Endodermal cell (in vitro differentiated cells): Measurements from ENCODE around the gene CLIC3. TPM values are rescaled to one million over a fixed set of nuclear protein-coding genes. Genes with fewer than 3 reads are reported as not detected.

Source experiments
- DNase-seq: peaks from one replicate; pipeline ENCODE4 v3.0.0-alpha.2; 2017
- H3K27ac ChIP-seq: 2 replicates; pipeline ENCODE4 v1.5.1; 2013; ENCODE audit warnings: mild to moderate bottlenecking, low read depth, low read length, moderate library complexity
- H3K27me3 ChIP-seq: 2 replicates; pipeline ENCODE4 v1.6.1; 2013; ENCODE audit warnings: mild to moderate bottlenecking, low read length, moderate library complexity; ENCODE audit not compliant: insufficient read depth, control insufficient read depth, poor library complexity, severe bottlenecking
- H3K36me3 ChIP-seq: 2 replicates; pipeline ENCODE4 v1.7.0; 2013; ENCODE audit warnings: mild to moderate bottlenecking, low read length, moderate library complexity; ENCODE audit not compliant: control insufficient read depth, insufficient read depth
- H3K4me1 ChIP-seq: one replicate; pipeline ENCODE4 v1.7.0; 2013; ENCODE audit warnings: low read length; ENCODE audit not compliant: control insufficient read depth, insufficient read depth
- H3K4me3 ChIP-seq: 2 replicates; pipeline ENCODE4 v1.5.1; 2013; ENCODE audit warnings: mild to moderate bottlenecking, low read length, moderate library complexity
- H3K9ac ChIP-seq: 2 replicates; pipeline ENCODE4 v1.6.1; 2013; ENCODE audit warnings: mild to moderate bottlenecking, low read length, moderate library complexity; ENCODE audit not compliant: poor library complexity, severe bottlenecking; ENCODE audit errors: extremely low read depth
- H3K9me3 ChIP-seq: 2 replicates; pipeline ENCODE4 v1.6.1; 2013; ENCODE audit warnings: mild to moderate bottlenecking, low read length, moderate library complexity; ENCODE audit not compliant: control insufficient read depth
- H3K27ac Mint-ChIP-seq: 2 replicates; pipeline ENCODE4 v1.8.0; 2020; ENCODE audit warnings: mixed read lengths
- H3K27me3 Mint-ChIP-seq: 2 replicates; pipeline ENCODE4 v1.8.0; 2021; ENCODE audit warnings: mild to moderate bottlenecking, mixed read lengths; ENCODE audit not compliant: insufficient read depth
- H3K36me3 Mint-ChIP-seq: 2 replicates; pipeline ENCODE4 v1.8.0; 2020; ENCODE audit warnings: low read depth, mixed read lengths
- H3K4me1 Mint-ChIP-seq: 2 replicates; pipeline ENCODE4 v1.8.0; 2020; ENCODE audit warnings: mixed read lengths
- H3K4me3 Mint-ChIP-seq: 2 replicates; pipeline ENCODE4 v1.8.0; 2020; ENCODE audit warnings: mild to moderate bottlenecking, moderate library complexity, mixed read lengths
- H3K9me3 Mint-ChIP-seq: 2 replicates; pipeline ENCODE4 v1.8.0; 2020; ENCODE audit warnings: mild to moderate bottlenecking, mixed read lengths
- CTCF ChIP-seq: fragments of 200-600 bp; sonication (generic); conservative IDR thresholded peaks from 2 replicates; pipeline ENCODE4 v1.5.0; 2021; ENCODE audit warnings: antibody characterized with exemption, mild to moderate bottlenecking
- WGBS, 2 experiments: methylation state at CpG; one replicate each; pipeline versions ENCODE4 v1.1.5 to v1.1.7; 2013; ENCODE audit warnings: missing lambda C conversion rate in 2 of 2, mixed read lengths in 1 of 2; ENCODE audit not compliant: insufficient coverage in 1 of 2, insufficient read length in 1 of 2; 5-methylcytosine and 5-hydroxymethylcytosine counted together
- total RNA-seq, 2 donors: library from RNA; stranded (reverse); fragmentation: NEBNext Ultra II Directional in 1 of 2; extraction: Animal tissue kit (Norgen Biotek cat#: 25700) in 1 of 2; gene quantifications; 2 replicates in 1 of 2; 3 replicates in 1 of 2; pipeline ENCODE4 v1.2.1, GENCODE V29; 2021

CLIC3 gene
- total RNA-seq, 2 donors from 2014 or later = 0.46 TPM; not detected in 1

- no peaks in the 10 kb centered on the region for H3K9me3 Mint-ChIP-seq
- H3K4me3 Mint-ChIP-seq = no peak overlapping the region
- Histone ChIP-seq H3K4me3 (no peak overlapping the region), H3K9me3 (no peaks in the 10 kb centered on the region), H3K27me3 (no peaks in the 10 kb centered on the region), H3K4me1 (peaks cover 4% of the 10 kb centered on the region), H3K27ac (no peak overlapping the region), H3K9ac (no peak overlapping the region), H3K36me3 (peaks cover 9% of the 10 kb centered on the region)
- peaks cover 4% of the 10 kb centered on the region for H3K36me3 Mint-ChIP-seq
- no peak for DNase-seq
- H3K27me3 Mint-ChIP-seq = peaks cover 5% of the 10 kb centered on the region
- TF ChIP-seq CTCF = no peak
- no peak overlapping the region for H3K27ac Mint-ChIP-seq
- WGBS, 2 experiments = 90 to 100% methylated on average over 3 to 10 of the region's 10 CpGs
- H3K4me1 Mint-ChIP-seq = no peaks in the 10 kb centered on the region
Observed at GRCh38 chr9:136997371-136997770, 1.0 kb upstream of the CLIC3 start.

GRCh38 chr9:136995772-136996311 is 526 bp downstream of the CLIC3 start:
- Histone ChIP-seq H3K27ac (no peak overlapping the region), H3K27me3 (no peaks in the 10 kb centered on the region), H3K36me3 (peaks cover 9% of the 10 kb centered on the region), H3K4me1 (peaks cover 4% of the 10 kb centered on the region), H3K9ac (no peak overlapping the region), H3K4me3 (no peak overlapping the region), H3K9me3 (peaks cover 7% of the 10 kb centered on the region)
- TF ChIP-seq CTCF = no peak
- DNase-seq = no peak
- H3K4me3 Mint-ChIP-seq = no peak overlapping the region
- no peaks in the 10 kb centered on the region for H3K4me1 Mint-ChIP-seq
- H3K27ac Mint-ChIP-seq = no peak overlapping the region
- H3K36me3 Mint-ChIP-seq = peaks cover 4% of the 10 kb centered on the region
- H3K27me3 Mint-ChIP-seq = peaks cover 9% of the 10 kb centered on the region
- peaks cover 8% of the 10 kb centered on the region for H3K9me3 Mint-ChIP-seq
- 92 to 94% methylated on average over 6 to 12 of the region's 12 CpGs for WGBS, 2 experiments

GRCh38 chr9:136995362-136995761 is 1.0 kb downstream of the CLIC3 start:
- no peak overlapping the region for H3K4me3 Mint-ChIP-seq
- no peak overlapping the region for H3K27ac ChIP-seq
- no peak overlapping the region for H3K4me3 ChIP-seq
- no peaks in the 10 kb centered on the region for H3K4me1 Mint-ChIP-seq
- H3K9me3 Mint-ChIP-seq = peaks cover 13% of the 10 kb centered on the region
- peaks cover 4% of the 10 kb centered on the region for H3K4me1 ChIP-seq
- no peak overlapping the region for H3K27ac Mint-ChIP-seq
- H3K27me3 ChIP-seq = no peaks in the 10 kb centered on the region
- H3K36me3 ChIP-seq = peaks cover 9% of the 10 kb centered on the region
- H3K27me3 Mint-ChIP-seq = peaks cover 11% of the 10 kb centered on the region
- H3K9me3 ChIP-seq = peaks cover 12% of the 10 kb centered on the region
- no peak for TF ChIP-seq CTCF
- peaks cover 4% of the 10 kb centered on the region for H3K36me3 Mint-ChIP-seq
- H3K9ac ChIP-seq = no peak overlapping the region
- no peak for DNase-seq
- WGBS, 2 experiments = 91 to 97% methylated on average over 23 to 30 of the region's 30 CpGs
